HG03565 (cell line): Measurements from ENCODE around the gene RNF167.
"Not testable (repeated sequence)": the region's sequence is repeated elsewhere in the genome, so short reads cannot be mapped to it uniquely, and the experiment has no call there.

Experiments
- ATAC-seq: cut with Tn5 transposase; IDR thresholded peaks from one replicate; pipeline ENCODE4 v1.9.1; 2021; ENCODE audit warnings: mild to moderate bottlenecking, moderate library complexity; ENCODE audit not compliant: unreplicated experiment

Gene RNF167

GRCh38 chr17:4901648-4902344 lies 38.3 kb upstream of the RNF167 start:
- ATAC-seq, result no peak

GRCh38 chr17:4902540-4902939 lies 37.5 kb upstream of the RNF167 start:
- ATAC-seq, result no peak

DNA sequence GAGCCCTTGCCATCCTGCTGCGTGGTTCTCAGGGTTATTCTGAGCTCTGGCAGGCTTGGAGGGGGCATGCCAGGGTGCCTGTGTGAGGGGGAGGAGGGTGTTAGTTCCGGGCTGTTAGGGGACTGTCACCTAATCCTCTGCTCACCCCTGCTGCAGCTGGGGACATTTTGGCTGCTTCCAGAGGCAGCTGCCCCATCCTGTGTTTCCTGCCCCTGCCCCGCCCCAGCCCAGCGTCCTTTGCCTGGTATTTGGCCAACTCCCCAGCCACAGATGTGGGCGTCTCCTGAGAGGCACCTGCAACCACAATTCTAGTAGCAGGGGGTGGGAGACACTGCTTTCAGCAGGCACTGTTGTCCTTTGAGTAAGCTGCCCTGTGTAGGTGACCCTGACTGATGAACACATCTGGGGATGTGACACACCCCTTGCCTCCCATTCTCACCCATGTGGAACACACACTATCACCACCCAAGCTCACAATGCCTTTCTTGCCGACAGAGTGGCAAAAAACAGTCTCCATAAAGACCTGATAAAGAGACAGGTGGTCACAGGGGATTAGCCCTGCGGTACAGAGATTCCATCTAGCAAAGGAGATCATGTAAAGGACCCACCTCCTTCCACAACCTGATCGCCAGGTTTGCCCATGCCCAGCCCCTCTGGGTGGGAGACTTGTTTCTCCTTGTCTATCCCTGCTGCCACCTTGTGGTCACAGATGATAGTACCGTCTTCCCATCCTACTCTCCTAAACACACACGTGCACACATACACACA lies 36.8 kb upstream of the RNF167 start, which contains the start of gene CHRNE:
CHRNE (minus strand) TSS at position 48 of the 768 bp plus-strand sequence; CDS start at position 13, 35 bp downstream.
- no peak for ATAC-seq

DNA sequence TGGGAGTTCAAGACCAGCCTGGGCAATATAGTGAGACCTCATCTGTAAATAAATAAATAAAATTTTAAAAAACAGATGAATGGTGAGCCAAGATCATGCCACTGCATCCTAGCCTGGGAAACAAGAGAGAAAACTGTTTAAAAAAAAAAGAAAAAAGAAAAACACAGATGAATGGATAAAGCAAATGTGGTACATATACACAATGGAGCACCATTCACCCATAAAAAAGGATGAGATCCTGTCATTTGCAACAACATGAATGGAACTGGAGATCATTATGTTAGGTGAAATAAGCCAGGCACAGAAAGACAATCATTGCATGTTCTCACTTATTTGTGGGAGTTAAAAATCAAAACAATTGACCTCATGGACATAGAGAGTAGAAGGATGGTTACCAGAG lies 33.4 kb upstream of the RNF167 start:
- not testable (repeated sequence) for ATAC-seq

DNA sequence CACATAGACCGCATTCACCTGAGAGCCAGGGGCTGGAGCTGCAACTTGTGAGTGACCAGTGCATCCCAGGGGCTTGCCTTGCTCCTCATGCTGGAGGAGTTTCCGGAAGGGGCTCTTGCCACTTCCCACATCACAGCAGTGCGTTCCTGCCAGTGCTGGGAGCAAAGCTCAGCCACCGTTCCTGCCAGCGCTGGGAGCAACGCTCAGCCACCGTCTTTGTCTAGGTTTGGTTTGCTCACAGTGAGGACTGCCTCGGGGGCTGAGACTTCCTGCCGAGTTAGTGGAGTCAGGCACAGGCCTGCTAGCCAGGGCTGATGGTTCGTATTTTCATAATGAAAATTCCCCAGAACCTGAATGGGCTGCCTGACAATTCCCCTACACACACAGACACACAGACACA lies 31.8 kb upstream of the RNF167 start:
- ATAC-seq, result no peak

GRCh38 chr17:4908711-4909496 lies 31.2 kb upstream of the RNF167 start:
- ATAC-seq, result no peak

GRCh38 chr17:4913994-4914393 lies 26.1 kb upstream of the RNF167 start:
- no peak for ATAC-seq

DNA sequence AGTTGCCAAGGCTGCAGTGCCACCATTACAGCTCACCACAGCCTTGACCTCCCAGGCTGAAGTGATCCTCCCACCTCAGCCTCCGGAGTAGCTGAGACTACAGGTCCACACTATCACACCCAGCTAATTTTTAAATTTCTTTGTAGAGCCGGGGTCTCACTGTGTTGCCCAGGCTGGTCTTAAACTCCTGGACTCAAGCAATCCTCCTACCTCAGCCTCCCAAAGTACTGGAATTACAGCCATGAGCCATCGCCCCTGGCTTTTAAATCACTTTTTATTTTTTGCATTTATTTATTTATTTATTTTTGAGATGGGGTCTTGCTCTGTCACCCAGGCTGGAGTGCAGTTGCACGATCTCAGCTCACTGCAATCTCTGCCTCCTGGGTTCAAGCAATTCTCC lies 25.5 kb upstream of the RNF167 start:
- not testable (repeated sequence) for ATAC-seq

DNA sequence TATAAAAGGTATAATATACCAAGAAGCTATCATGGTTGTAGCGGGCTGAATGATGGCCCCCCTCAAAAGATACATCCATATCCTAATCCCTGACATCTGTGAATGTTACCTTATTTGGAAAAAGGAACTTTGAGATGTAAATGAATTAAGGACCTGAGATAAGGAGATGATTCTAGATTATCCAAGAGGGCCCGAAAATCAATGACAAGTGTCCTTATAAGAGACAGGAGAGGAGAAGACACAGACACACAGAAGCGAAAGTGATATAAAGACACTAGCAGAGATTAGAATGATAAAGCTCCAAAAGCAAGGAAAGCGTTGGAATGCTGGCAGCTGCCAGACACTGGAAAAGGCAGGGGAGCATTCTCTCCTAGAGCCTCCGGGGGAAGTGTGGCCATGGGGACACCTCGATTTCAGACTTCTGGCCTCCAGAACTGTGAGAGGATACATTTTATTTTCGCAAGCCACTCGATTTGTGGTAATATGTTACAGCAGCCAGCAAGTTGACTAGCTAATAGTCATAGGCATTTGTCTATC lies 20.5 kb upstream of the RNF167 start:
- no peak for ATAC-seq

DNA sequence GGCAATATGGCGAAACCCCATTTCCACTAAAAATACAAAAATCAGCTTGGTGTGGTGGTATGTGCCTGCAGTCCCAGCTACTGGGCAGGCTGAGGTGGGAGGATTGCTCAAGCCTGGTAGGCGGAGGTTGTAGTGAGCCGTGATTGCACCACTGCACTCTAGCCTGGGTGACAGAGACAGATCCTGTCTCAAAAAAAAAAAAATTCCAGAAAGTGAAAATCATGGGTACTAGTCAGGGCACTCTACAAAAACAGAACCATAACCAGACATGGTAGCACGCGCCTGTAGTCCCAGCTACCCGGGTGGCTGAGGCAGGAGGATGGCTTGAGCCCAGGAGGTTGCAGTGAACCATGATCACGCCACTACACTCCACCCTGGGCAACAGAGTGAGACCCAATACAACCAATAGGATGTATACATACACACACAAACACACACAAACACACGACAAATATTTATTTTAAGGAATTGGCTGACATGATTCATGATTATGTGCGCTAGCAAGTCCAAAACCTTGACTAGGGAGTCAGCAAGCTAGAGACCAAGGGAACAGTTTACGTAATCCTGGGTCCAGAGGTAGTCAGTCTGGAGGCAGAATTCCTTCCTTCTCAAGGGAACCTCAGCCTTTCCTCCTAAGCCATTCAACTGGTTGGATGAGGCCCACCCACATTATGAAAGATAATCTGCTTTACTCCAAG lies 19.6 kb upstream of the RNF167 start:
- no peak for ATAC-seq

DNA sequence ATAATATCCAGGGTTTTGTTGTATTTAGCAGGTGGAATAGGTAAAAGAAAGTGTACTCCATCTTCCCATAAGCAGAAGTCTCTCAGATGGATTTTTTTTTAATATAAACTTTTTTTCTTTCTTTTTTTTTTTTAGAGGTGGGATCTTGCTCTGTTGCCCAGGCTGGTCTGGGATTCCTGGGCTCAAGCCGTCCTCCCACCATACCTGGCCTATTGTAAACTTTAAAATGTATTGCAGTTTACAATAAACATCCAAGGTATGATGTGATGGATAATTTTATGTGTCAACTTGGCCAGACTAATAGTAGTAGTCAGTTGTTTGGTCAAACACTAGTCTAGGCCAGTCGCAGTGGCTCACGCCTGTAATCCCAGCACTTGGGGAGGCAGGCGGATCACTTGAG lies 18.7 kb upstream of the RNF167 start:
- no peak for ATAC-seq

GRCh38 chr17:4926577-4927335 lies 13.3 kb upstream of the RNF167 start:
- ATAC-seq, result not testable (repeated sequence)

DNA sequence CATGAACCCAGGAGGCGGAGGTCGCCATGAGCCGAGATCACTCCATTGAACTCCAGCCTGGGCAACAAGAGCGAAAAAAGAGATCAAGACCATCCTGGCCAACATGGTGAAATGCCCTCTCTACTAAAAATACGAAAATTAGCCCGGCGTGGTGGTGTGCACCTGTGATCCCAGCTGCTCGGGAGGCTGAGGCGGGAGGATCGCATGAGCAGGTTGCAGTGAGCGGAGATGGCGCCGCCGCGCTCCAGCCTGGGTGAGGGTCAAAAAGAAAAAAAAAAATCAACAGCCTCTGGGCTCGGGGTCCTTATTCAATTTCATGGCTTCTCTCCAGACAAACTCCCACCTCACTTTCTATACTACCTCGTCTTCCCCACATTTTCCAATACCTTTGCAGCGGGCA lies 11.2 kb upstream of the RNF167 start:
- no peak for ATAC-seq

DNA sequence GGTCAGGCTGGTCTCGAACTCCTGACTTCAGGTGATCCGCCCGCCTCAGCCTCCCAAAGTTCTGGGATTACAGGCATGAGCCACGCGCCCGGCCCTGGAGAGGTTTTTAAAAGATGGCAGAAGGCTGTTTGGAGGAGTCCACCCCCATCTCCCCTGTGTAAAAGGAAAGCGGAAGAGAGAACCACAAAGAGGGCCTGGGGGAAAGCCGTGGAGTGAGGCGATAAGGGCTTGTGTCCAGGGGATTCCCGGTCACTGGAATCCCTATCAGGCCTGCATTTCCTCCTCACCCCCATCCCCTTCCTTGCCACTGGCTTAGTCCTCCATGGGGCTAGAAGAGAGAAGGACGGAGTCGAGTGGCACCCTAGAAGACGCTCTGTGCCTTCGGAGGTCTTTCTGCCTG lies 8.1 kb upstream of the RNF167 start, which contains the start of gene GP1BA:
GP1BA (plus strand) TSS at position 315 of the 400 bp plus-strand sequence. CDS start 328 bp downstream, outside the sequence.
- ATAC-seq, result no peak

GRCh38 chr17:4932756-4933155 lies 7.3 kb upstream of the RNF167 start:
- ATAC-seq, result no peak

DNA sequence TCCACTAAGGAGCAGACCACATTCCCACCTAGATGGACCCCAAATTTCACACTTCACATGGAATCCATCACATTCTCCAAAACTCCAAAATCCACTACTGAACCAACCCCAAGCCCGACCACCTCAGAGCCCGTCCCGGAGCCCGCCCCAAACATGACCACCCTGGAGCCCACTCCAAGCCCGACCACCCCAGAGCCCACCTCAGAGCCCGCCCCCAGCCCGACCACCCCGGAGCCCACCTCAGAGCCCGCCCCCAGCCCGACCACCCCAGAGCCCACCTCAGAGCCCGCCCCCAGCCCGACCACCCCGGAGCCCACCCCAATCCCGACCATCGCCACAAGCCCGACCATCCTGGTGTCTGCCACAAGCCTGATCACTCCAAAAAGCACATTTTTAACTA lies 6.4 kb upstream of the RNF167 start:
- no peak for ATAC-seq

DNA sequence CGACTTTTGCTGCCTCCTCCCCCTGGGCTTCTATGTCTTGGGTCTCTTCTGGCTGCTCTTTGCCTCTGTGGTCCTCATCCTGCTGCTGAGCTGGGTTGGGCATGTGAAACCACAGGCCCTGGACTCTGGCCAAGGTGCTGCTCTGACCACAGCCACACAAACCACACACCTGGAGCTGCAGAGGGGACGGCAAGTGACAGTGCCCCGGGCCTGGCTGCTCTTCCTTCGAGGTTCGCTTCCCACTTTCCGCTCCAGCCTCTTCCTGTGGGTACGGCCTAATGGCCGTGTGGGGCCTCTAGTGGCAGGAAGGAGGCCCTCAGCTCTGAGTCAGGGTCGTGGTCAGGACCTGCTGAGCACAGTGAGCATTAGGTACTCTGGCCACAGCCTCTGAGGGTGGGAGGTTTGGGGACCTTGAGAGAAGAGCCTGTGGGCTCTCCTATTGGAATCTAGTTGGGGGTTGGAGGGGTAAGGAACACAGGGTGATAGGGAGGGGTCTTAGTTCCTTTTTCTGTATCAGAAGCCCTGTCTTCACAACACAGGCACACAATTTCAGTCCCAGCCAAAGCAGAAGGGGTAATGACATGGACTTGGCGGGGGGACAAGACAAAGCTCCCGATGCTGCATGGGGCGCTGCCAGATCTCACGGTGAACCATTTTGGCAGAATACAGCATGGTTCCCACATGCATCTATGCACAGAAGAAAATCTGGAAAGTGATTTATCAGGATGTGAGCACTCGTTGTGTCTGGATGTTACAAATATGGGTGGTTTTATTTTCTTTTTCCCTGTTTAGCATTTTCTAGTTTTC lies 5.7 kb upstream of the RNF167 start:
- no peak for ATAC-seq

GRCh38 chr17:4935650-4936049 lies 4.4 kb upstream of the RNF167 start:
- no peak for ATAC-seq

GRCh38 chr17:4936436-4936835 lies 3.6 kb upstream of the RNF167 start:
- no peak for ATAC-seq
